Vagina (tissue), 2 donors: Measurements from ENCODE around the gene TMEM170A. TPM values are rescaled to one million over a fixed set of nuclear protein-coding genes. Genes with fewer than 3 reads are reported as not detected.

ENCODE experiments used
- DNase-seq, 2 donors: peaks; one replicate each; pipeline ENCODE4 v3.0.0-alpha.2; 2017; ENCODE audit errors: extremely low spot score in 2 of 2
- H3K27ac ChIP-seq: fragments of 200-600 bp; sonication (generic); one replicate; pipeline ENCODE4 v1.5.1; 2019
- H3K27me3 ChIP-seq: fragments of 200-600 bp; sonication (generic); one replicate; pipeline ENCODE4 v1.5.1; 2019
- H3K36me3 ChIP-seq, 2 donors: fragments of 200-600 bp; sonication (generic); one replicate each; pipeline ENCODE4 v1.5.1; 2017 to 2019
- H3K4me1 ChIP-seq: fragments of 200-600 bp; sonication (generic); one replicate; pipeline ENCODE4 v1.5.1; 2019
- H3K4me3 ChIP-seq, 2 donors: fragments of 200-600 bp; sonication (generic); 1 replicate in 1 of 2; 2 replicates in 1 of 2; pipeline ENCODE4 v1.5.1; 2016 to 2019
- H3K9me3 ChIP-seq: fragments of 200-600 bp; sonication (generic); one replicate; pipeline ENCODE4 v1.5.1; 2019
- CTCF ChIP-seq, 3 experiments: fragments of 450-650 bp in 2 of 3; fragments of 200-600 bp in 1 of 3; sonication (generic) in 1 of 3; IDR thresholded peaks; one replicate each; pipeline ENCODE4 v1.5.1; 2017 to 2019; ENCODE audit warnings: antibody characterized with exemption in 3 of 3, mild to moderate bottlenecking in 2 of 3, moderate library complexity in 2 of 3
- POLR2A ChIP-seq, 2 donors: fragments of 450-650 bp; IDR thresholded peaks; one replicate each; pipeline ENCODE4 v1.6.1; 2017; ENCODE audit warnings: antibody characterized with exemption in 2 of 2, mild to moderate bottlenecking in 2 of 2, moderate library complexity in 2 of 2
- POLR2AphosphoS5 ChIP-seq, 2 donors: sonication (generic); formaldehyde crosslinking; IDR thresholded peaks; one replicate each; pipeline ENCODE4 v1.9.0; 2017; ENCODE audit warnings: antibody characterized with exemption in 2 of 2, mild to moderate bottlenecking in 2 of 2, low read depth in 1 of 2; ENCODE audit not compliant: insufficient read depth in 1 of 2
- intact Hi-C: fragments of 100-400 bp; cut with DNase I; formaldehyde crosslinking; loops from one replicate; pipeline ENCODE4 v1.15.1; 2023
- total RNA-seq: library from RNA; depleted of rRNA; stranded (reverse); fragments of >200 nt; gene quantifications from one replicate; pipeline ENCODE4 v1.2.3, GENCODE V29; 2016

TMEM170A gene
- 21.9 TPM for total RNA-seq

- DNase-seq = peak in 1 of 2 donors; percentile 99
- intact Hi-C loops = loop anchor here (10.0 kb wide), 2 partner anchors 50 to 160 kb away; partner anchors contain the start of gene ADAT1
These were observed at the start of gene TMEM170A for GRCh38 chr16:75464122-75464918. Gene TMEM170A (minus strand): TSS chr16:75464689. CDS start chr16:75464600, 89 bp downstream.

GRCh38 chr16:75506574-75506973 lies 42.1 kb upstream of the TMEM170A start:
- no peak overlapping the region for H3K27ac ChIP-seq
- TF ChIP-seq CTCF (IDR thresholded peaks at IDR 0.05) = no peak
- peak in 1 of 2 donors; percentile 39 for TF ChIP-seq POLR2AphosphoS5 (IDR thresholded peaks at IDR 0.05; ENCODE audit: insufficient read depth in 1 of 2, low read depth in 1 of 2)
- no peak for DNase-seq
- intact Hi-C loops = no loop called here
- no peaks in the 10 kb centered on the region for H3K9me3 ChIP-seq
- H3K27me3 ChIP-seq = no peaks in the 10 kb centered on the region
- no peak overlapping the region for H3K4me3 ChIP-seq
- H3K4me1 ChIP-seq = peaks cover 5% of the 10 kb centered on the region
- H3K36me3 ChIP-seq = no peaks in the 10 kb centered on the region

More at GRCh38 chr16:75464122-75464918, at the start of gene TMEM170A:
- H3K4me3 ChIP-seq = peak within 1 kb of the TSS; percentile 94 to 96
- no peaks in the 10 kb centered on the region for H3K9me3 ChIP-seq
- TF ChIP-seq POLR2A (IDR thresholded peaks at IDR 0.05) (peak; percentile 51 to 90), CTCF (IDR thresholded peaks at IDR 0.05) (peak; percentile 99 to 100 (median 100)), POLR2AphosphoS5 (IDR thresholded peaks at IDR 0.05; ENCODE audit: insufficient read depth in 1 of 2, low read depth in 1 of 2) (peak; percentile 86 to 99)
- H3K27ac ChIP-seq = peak within 1 kb of the TSS; percentile 96
- H3K27me3 ChIP-seq = no peaks in the 10 kb centered on the region
- no peaks in the 10 kb centered on the region for H3K36me3 ChIP-seq
- peaks cover 34% of the 10 kb centered on the region for H3K4me1 ChIP-seq

GRCh38 chr16:75506107-75506506 lies 41.6 kb upstream of the TMEM170A start:
- Histone ChIP-seq H3K4me3 (no peak overlapping the region), H3K27me3 (no peaks in the 10 kb centered on the region), H3K27ac (no peak overlapping the region), H3K4me1 (peaks cover 5% of the 10 kb centered on the region), H3K36me3 (no peaks in the 10 kb centered on the region), H3K9me3 (no peaks in the 10 kb centered on the region)
- DNase-seq = no peak
- TF ChIP-seq POLR2AphosphoS5 (IDR thresholded peaks at IDR 0.05; ENCODE audit: insufficient read depth in 1 of 2, low read depth in 1 of 2) = no peak
- no peak for TF ChIP-seq CTCF (IDR thresholded peaks at IDR 0.05)
- TF ChIP-seq POLR2A (IDR thresholded peaks at IDR 0.05) = no peak
- intact Hi-C loops = no loop called here

DNA sequence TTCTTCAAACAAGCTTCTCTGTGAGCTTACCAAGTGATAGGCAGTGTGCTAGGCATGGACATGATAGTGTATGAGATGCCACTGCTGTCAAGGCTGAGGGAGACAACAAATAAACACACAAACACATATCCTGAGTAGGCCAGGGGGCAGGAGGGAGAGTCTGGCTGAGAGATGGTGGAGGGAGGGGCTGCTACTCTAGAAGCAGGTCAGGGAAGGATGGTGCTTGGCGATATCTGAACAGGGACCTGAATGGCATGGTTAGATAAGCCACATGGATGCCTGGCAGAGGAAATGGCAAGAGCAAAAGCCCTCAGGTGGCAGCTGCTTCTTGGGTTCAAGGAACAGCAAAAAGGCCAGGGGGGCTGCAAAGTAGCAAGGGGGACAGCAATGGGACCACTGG lies 39.3 kb upstream of the TMEM170A start:
- no peak for DNase-seq
- Histone ChIP-seq H3K36me3 (no peaks in the 10 kb centered on the region), H3K4me3 (no peak overlapping the region), H3K27ac (no peak overlapping the region), H3K9me3 (no peaks in the 10 kb centered on the region), H3K27me3 (no peaks in the 10 kb centered on the region), H3K4me1 (peaks cover 5% of the 10 kb centered on the region)
- intact Hi-C loops = no loop called here
- no peak for TF ChIP-seq POLR2AphosphoS5 (IDR thresholded peaks at IDR 0.05; ENCODE audit: insufficient read depth in 1 of 2, low read depth in 1 of 2)
- no peak for TF ChIP-seq CTCF (IDR thresholded peaks at IDR 0.05)
- TF ChIP-seq POLR2A (IDR thresholded peaks at IDR 0.05) = no peak
